ENCODE measurements around the gene EIF3K.

Gene EIF3K

GRCh38 chr19:38650911-38651584, 32.1 kb downstream of the EIF3K start:
- TF ChIP-seq CTCF (IDR thresholded peaks at IDR 0.05; ENCODE audit: control insufficient read depth, extremely low read depth, insufficient read depth), result no peak
- DNase-seq (ENCODE audit: low read depth), result no peak
- H3K4me3 ChIP-seq (ENCODE audit: low read depth, low read length), result no peak overlapping the region

GRCh38 chr19:38653028-38653571, 34.1 kb downstream of the EIF3K start:
- DNase-seq (ENCODE audit: low read depth), result no peak
- TF ChIP-seq CTCF (IDR thresholded peaks at IDR 0.05; ENCODE audit: control insufficient read depth, extremely low read depth, insufficient read depth), result no peak
- no peak overlapping the region for H3K4me3 ChIP-seq (ENCODE audit: low read depth, low read length)

GRCh38 chr19:38654628-38655055, 35.7 kb downstream of the EIF3K start:
- no peak for TF ChIP-seq CTCF (IDR thresholded peaks at IDR 0.05; ENCODE audit: control insufficient read depth, extremely low read depth, insufficient read depth)
- no peak for DNase-seq (ENCODE audit: low read depth)
- no peak overlapping the region for H3K4me3 ChIP-seq (ENCODE audit: low read depth, low read length)

- H3K4me3 ChIP-seq (ENCODE audit: low read depth, low read length), result no peak overlapping the region
- TF ChIP-seq CTCF (IDR thresholded peaks at IDR 0.05; ENCODE audit: control insufficient read depth, extremely low read depth, insufficient read depth), result no peak
- DNase-seq (ENCODE audit: low read depth), result no peak
These were observed 36.3 kb downstream of the EIF3K start for GRCh38 chr19:38655148-38655824.

GRCh38 chr19:38656171-38656981, 37.4 kb downstream of the EIF3K start:
- no peak overlapping the region for H3K4me3 ChIP-seq (ENCODE audit: low read depth, low read length)
- no peak for TF ChIP-seq CTCF (IDR thresholded peaks at IDR 0.05; ENCODE audit: control insufficient read depth, extremely low read depth, insufficient read depth)
- DNase-seq (ENCODE audit: low read depth), result no peak

- no peak for DNase-seq (ENCODE audit: low read depth)
- H3K4me3 ChIP-seq (ENCODE audit: low read depth, low read length), result no peak overlapping the region
- no peak; the same call in 1 of the 2 replicates for TF ChIP-seq CTCF (IDR thresholded peaks at IDR 0.05; ENCODE audit: control insufficient read depth, extremely low read depth, insufficient read depth)
These were observed 38.7 kb downstream of the EIF3K start for GRCh38 chr19:38657633-38658222.
